ENCODE measurements around the gene TFE3. TPM values are rescaled to one million over a fixed set of nuclear protein-coding genes. Genes with fewer than 3 reads are reported as not detected.

TFE3 gene
- total and polyA plus RNA-seq, 10 of the 15 experiments (the other 5 are each of a cell fraction or from before 2014, with no cell fraction given), result 3.5 to 20.4 (median 11.6) TPM

DNA sequence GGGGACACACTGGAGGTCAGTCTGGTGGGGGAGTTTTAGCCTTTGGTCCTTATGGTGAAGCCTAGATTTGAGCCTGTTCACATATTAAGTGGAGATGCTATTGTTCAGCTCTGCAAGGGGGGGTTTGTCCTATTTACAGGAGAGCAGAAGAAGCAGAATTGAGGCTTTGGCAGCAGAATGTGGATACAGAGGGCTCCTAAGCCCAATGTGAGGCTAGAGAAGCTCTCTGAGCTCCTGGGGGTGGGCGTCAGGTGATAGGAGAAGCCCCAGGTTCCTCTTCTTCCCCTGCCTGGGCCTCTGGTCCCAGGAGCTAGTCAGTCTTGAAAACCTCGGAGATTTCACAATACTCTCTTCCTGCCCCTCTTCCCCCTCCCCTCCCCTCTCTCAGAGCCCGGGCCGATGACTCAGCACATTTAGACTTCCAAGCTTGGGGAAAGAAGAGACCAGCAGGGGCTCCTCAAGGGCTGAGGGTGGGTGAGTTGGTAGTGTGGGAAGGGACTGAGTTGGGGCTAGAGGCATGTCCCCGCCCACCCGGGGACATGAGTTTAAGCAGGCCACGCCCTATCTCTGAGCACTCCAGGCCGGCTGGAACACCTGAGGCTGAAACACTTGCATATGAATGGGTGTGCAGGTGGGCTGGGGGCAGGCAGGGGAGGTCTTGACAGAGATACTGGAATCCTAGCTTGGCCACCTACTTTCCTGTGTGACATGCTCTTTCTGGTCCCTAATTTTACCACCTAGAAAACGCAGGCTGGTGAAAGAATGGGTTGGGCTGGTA lies 3.4 kb downstream of the TFE3 start:
- H2AFZ ChIP-seq (ENCODE audit: control insufficient read depth, low read depth, low read length), result no peak overlapping the region
- 38% methylated on average over 7 of the region's 9 CpGs for WGBS (ENCODE audit: insufficient coverage, insufficient replicate concordance, low lambda C conversion rate, missing lambda C conversion rate)
- peak overlapping the region; percentile 17; the same call in 1 of the 2 replicates for H3K4me3 ChIP-seq
- TF ChIP-seq SMARCA5 (IDR thresholded peaks at IDR 0.05), result no peak
- TF ChIP-seq BACH1 (IDR thresholded peaks at IDR 0.05; ENCODE audit: borderline replicate concordance), result peak; percentile 92
- H3K9me3 ChIP-seq (replicated peaks; ENCODE audit: control insufficient read depth, insufficient read depth, low read length), result no peaks in the 10 kb centered on the region
- intact Hi-C loops (cut with micrococcal nuclease; ENCODE audit: unreplicated experiment) (loop anchor here (5.0 kb wide), 5 partner anchors 37 to 407 kb away; partner anchors contain the start of genes GRIPAP1, HDAC6, PIM2 and PQBP1), in situ Hi-C loops (cut with MboI) (loop anchor here (5.0 kb wide), 1 partner anchor 72 kb away; no protein-coding TSS in a partner anchor)
- H3K27ac ChIP-seq (ENCODE audit: control insufficient read depth, insufficient read depth), result peak overlapping the region; percentile 22
- ChIA-PET RAD21 (ENCODE audit: unreplicated experiment) (no interaction called here), POLR2A (no interaction called here), CTCF (interaction anchor here (0.8 to 1.5 kb wide), 3 partner anchors 12 to 81 kb away, joined by 3 to 4 read pairs (median 3); no protein-coding TSS in a partner anchor), SMC1A (ENCODE audit: uncharacterized antibody, unreplicated experiment) (no interaction called here)
- BruUV-seq (replicated peaks), result no TSS peak
- H3K36me3 ChIP-seq (ENCODE audit: control insufficient read depth in 2 of 2, insufficient read depth in 2 of 2, low read length in 1 of 2), result peaks cover 2 to 5% of the 10 kb centered on the region in 2 experiments; a peak in 2 of 4 replicates
- FAIRE-seq (no peak), ATAC-seq (peak; percentile 23; the same call in 2 of the 3 replicates), DNase-seq (ENCODE audit: low read depth, low spot score) (no peak)
- H3K4me2 ChIP-seq (ENCODE audit: control insufficient read depth, insufficient read depth), result peak overlapping the region; percentile 30
- H3K9ac ChIP-seq (ENCODE audit: control insufficient read depth, insufficient read depth, low read length), result peak overlapping the region; percentile 4; the same call in 1 of the 2 replicates
- H4K20me1 ChIP-seq (ENCODE audit: control insufficient read depth, insufficient read depth), result no peaks in the 10 kb centered on the region
- peaks cover 5% of the 10 kb centered on the region; the same call in 1 of the 2 replicates for H3K4me1 ChIP-seq (ENCODE audit: control insufficient read depth, insufficient read depth, low read length)
- H3K27me3 ChIP-seq (replicated peaks in 1 of 2; ENCODE audit: control insufficient read depth in 2 of 2, insufficient read depth in 2 of 2, low read length in 1 of 2), result no peaks in the 10 kb centered on the region
- H3K79me2 ChIP-seq (ENCODE audit: control insufficient read depth, insufficient read depth, low read length), result peaks cover 29% of the 10 kb centered on the region

DNA sequence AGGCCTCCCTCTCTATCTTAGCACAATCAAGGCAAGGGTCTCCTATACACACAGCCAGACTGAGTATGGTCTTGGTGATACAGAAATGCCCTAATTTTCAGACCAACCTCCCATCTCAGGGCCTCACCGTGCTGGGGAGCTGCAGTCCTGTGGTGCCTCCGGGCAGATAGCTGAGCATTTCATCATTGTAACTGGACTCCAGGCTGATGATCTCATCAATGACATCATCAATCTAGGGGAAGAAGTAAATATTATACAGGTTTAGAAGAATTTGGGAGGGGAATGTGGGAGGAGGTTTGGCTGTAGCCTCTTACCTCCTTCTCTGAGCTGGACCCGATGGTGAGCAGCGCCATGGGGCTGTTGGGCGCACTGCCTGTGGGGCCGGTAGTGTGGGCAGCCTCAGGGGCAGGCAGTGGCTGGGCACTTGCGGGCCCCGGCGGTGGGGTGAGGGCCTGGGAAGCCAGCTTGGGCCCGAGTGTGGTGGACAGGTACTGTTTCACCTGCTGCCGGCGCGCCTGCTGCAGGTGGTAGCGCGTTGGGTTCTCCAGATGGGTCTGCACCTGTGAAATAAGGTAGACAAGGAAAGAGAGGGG lies 5.2 kb downstream of the TFE3 start:
- no peak for FAIRE-seq
- ATAC-seq, result no peak
- no peak overlapping the region for H3K4me2 ChIP-seq (ENCODE audit: control insufficient read depth, insufficient read depth)
- no peaks in the 10 kb centered on the region for H3K9me3 ChIP-seq (replicated peaks; ENCODE audit: control insufficient read depth, insufficient read depth, low read length)
- TF ChIP-seq ZNF384 (IDR thresholded peaks at IDR 0.05; ENCODE audit: borderline replicate concordance, low read depth, low read length), result no peak
- TF ChIP-seq, protein P1, sequence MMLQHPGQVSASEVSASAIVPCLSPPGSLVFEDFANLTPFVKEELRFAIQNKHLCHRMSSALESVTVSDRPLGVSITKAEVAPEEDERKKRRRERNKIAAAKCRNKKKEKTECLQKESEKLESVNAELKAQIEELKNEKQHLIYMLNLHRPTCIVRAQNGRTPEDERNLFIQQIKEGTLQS (IDR thresholded peaks at IDR 0.05; ENCODE audit: borderline replicate concordance, extremely low read depth, low read depth, low read length), result no peak
- TF ChIP-seq MTA3 (IDR thresholded peaks at IDR 0.05; ENCODE audit: borderline replicate concordance, low read length), result no peak
- no peak for TF ChIP-seq NRF1 (conservative IDR thresholded peaks at IDR 0.05; ENCODE audit: low read depth, low read length)
- TF ChIP-seq SIN3A (IDR thresholded peaks at IDR 0.05; ENCODE audit: low read depth, low read length), result no peak
- TF ChIP-seq CREB1 (IDR thresholded peaks at IDR 0.05; ENCODE audit: low read depth), result no peak
- H3K4me1 ChIP-seq (ENCODE audit: control insufficient read depth, insufficient read depth, low read length), result peaks cover 5% of the 10 kb centered on the region; the same call in 1 of the 2 replicates
- no peak overlapping the region for H3K27ac ChIP-seq (ENCODE audit: control insufficient read depth, insufficient read depth)
- H2AFZ ChIP-seq (ENCODE audit: control insufficient read depth, low read depth, low read length), result no peak overlapping the region
- no peaks in the 10 kb centered on the region for H3K27me3 ChIP-seq (replicated peaks in 1 of 2; ENCODE audit: control insufficient read depth in 2 of 2, insufficient read depth in 2 of 2, low read length in 1 of 2)
- DNase-seq (ENCODE audit: low read depth, low spot score), result no peak
- ChIA-PET CTCF (no interaction called here), SMC1A (ENCODE audit: uncharacterized antibody, unreplicated experiment) (no interaction called here), POLR2A (no interaction called here), RAD21 (ENCODE audit: unreplicated experiment) (no interaction called here)
- no peak overlapping the region for H3K9ac ChIP-seq (ENCODE audit: control insufficient read depth, insufficient read depth, low read length)
- no peaks in the 10 kb centered on the region for H4K20me1 ChIP-seq (ENCODE audit: control insufficient read depth, insufficient read depth)
- in situ Hi-C loops (cut with MboI), result no loop called here
- no peak overlapping the region for H3K4me3 ChIP-seq
- peaks cover 2 to 5% of the 10 kb centered on the region in 2 experiments; a peak in 2 of 4 replicates for H3K36me3 ChIP-seq (ENCODE audit: control insufficient read depth in 2 of 2, insufficient read depth in 2 of 2, low read length in 1 of 2)
- no TSS peak for BruUV-seq (replicated peaks)
- H3K79me2 ChIP-seq (ENCODE audit: control insufficient read depth, insufficient read depth, low read length), result peaks cover 28% of the 10 kb centered on the region
- intact Hi-C loops (cut with micrococcal nuclease; ENCODE audit: unreplicated experiment), result no loop called here
- WGBS (ENCODE audit: insufficient coverage, insufficient replicate concordance, low lambda C conversion rate, missing lambda C conversion rate), result 75% methylated on average over 13 of the region's 15 CpGs

All from GM12878 (cell line).